ENCODE results near the gene EML4. TPM values are rescaled to one million over a fixed set of nuclear protein-coding genes. Genes with fewer than 3 reads are reported as not detected.
A peak's percentile ranks its signal among the peaks of the same experiment; 100 is the strongest.

EML4 gene
- total RNA-seq, 2 donors from 2014 or later: 4.4 to 9.3 TPM

DNA sequence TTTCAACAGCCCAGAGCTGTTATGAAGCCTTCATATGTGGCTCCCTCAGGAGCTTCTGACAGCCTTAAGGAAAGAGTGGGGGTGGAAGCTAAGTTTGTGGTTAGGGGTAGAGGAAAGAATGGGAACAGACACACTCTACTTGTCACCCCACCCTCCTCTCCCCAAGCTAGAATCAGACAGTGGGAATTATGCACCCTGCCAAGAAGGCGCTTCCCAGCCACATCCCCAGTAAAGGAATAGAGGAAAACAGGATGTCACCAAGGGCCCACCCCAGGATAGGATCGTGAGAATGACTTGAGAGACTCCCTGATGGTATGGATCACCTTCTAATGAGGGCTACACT, 32.4 kb upstream of the EML4 start:
- Histone ChIP-seq H3K36me3 (no peaks in the 10 kb centered on the region), H3K9me3 (no peaks in the 10 kb centered on the region), H3K4me1 (peaks cover 0 to 70% of the 10 kb centered on the region in 2 donors), H3K4me3 (no peak overlapping the region), H3K27ac (no peak overlapping the region), H3K27me3 (no peaks in the 10 kb centered on the region)
- DNase-seq (ENCODE audit: low spot score): no peak
- TF ChIP-seq, protein P1, sequence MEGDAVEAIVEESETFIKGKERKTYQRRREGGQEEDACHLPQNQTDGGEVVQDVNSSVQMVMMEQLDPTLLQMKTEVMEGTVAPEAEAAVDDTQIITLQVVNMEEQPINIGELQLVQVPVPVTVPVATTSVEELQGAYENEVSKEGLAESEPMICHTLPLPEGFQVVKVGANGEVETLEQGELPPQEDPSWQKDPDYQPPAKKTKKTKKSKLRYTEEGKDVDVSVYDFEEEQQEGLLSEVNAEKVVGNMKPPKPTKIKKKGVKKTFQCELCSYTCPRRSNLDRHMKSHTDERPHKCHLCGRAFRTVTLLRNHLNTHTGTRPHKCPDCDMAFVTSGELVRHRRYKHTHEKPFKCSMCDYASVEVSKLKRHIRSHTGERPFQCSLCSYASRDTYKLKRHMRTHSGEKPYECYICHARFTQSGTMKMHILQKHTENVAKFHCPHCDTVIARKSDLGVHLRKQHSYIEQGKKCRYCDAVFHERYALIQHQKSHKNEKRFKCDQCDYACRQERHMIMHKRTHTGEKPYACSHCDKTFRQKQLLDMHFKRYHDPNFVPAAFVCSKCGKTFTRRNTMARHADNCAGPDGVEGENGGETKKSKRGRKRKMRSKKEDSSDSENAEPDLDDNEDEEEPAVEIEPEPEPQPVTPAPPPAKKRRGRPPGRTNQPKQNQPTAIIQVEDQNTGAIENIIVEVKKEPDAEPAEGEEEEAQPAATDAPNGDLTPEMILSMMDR (IDR thresholded peaks at IDR 0.05): no peak

- peaks cover 0 to 69% of the 10 kb centered on the region in 2 donors for H3K4me1 ChIP-seq
- H3K27me3 ChIP-seq: no peaks in the 10 kb centered on the region
- TF ChIP-seq, protein P1 (IDR thresholded peaks at IDR 0.05): no peak
- H3K36me3 ChIP-seq: no peaks in the 10 kb centered on the region
- DNase-seq (ENCODE audit: low spot score): no peak
- no peak overlapping the region for H3K27ac ChIP-seq
- H3K9me3 ChIP-seq: no peaks in the 10 kb centered on the region
- no peak overlapping the region for H3K4me3 ChIP-seq
Measured at GRCh38 chr2:42137125-42137841, 31.9 kb upstream of the EML4 start.

DNA sequence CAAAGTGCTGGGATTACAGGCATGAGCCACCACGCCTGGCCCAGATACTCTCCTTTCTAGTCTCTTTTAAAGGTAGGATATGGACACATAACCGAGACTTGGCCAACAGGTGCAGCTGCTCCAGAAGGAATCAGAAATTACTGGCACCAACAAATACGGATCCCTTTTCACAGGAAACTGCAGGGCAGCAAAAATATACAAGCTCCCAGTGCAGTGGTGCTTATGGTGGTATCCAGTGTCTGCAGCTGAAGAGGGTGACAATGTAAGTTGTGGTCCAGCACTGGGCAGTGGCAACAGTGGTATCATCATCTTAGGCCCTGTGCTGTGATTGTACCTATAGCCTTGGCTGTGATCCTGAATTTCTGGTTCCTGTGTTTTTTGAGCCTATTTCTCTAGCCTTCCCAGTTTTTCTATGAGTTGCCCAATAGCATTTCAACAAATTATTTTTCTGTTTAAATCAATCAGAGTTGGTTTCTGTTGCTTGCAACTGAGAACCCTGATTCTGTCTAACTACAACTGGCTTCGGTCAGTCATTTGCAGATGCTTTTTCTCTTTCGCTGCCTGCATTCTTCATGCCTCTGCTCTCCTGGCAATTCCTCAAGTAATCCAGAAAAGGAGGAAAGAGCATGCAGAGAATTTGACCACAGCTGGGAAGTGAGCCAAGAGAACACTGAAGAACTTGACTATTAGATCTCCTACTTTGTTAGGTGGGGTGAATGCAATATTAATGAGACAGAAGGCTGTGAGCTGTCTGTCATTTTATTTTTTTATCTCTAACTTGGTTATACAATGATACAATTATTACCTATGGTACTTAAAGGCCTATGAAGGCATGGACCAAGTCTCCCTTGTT, 30.8 kb upstream of the EML4 start:
- peak overlapping the region in 1 of 2 donors; percentile 8 for H3K27ac ChIP-seq
- peaks cover 0 to 63% of the 10 kb centered on the region in 2 donors for H3K4me1 ChIP-seq
- DNase-seq (ENCODE audit: low spot score): no peak
- TF ChIP-seq, protein P1 (IDR thresholded peaks at IDR 0.05): no peak
- no peak overlapping the region for H3K4me3 ChIP-seq
- H3K9me3 ChIP-seq: no peaks in the 10 kb centered on the region
- H3K36me3 ChIP-seq: no peaks in the 10 kb centered on the region
- no peaks in the 10 kb centered on the region for H3K27me3 ChIP-seq

GRCh38 chr2:42139101-42139500, 30.1 kb upstream of the EML4 start:
- Histone ChIP-seq H3K9me3 (no peaks in the 10 kb centered on the region), H3K27me3 (no peaks in the 10 kb centered on the region), H3K36me3 (no peaks in the 10 kb centered on the region), H3K27ac (peak overlapping the region in 1 of 2 donors; percentile 8), H3K4me1 (peaks cover 0 to 59% of the 10 kb centered on the region in 2 donors), H3K4me3 (no peak overlapping the region)
- no peak for DNase-seq (ENCODE audit: low spot score)
- TF ChIP-seq, protein P1 (IDR thresholded peaks at IDR 0.05): no peak

GRCh38 chr2:42140496-42140895, 28.7 kb upstream of the EML4 start:
- H3K27ac ChIP-seq: no peak overlapping the region
- TF ChIP-seq, protein P1 (IDR thresholded peaks at IDR 0.05): no peak
- no peaks in the 10 kb centered on the region for H3K9me3 ChIP-seq
- no peak for DNase-seq (ENCODE audit: low spot score)
- no peaks in the 10 kb centered on the region for H3K27me3 ChIP-seq
- no peak overlapping the region for H3K4me3 ChIP-seq
- H3K4me1 ChIP-seq: peaks cover 0 to 59% of the 10 kb centered on the region in 2 donors
- no peaks in the 10 kb centered on the region for H3K36me3 ChIP-seq
